Coronary artery (tissue), 2 donors: Measurements from ENCODE around the gene CLDN8.

Experiments
- DNase-seq: peaks from one replicate; pipeline ENCODE4 v3.0.0-alpha.2; 2017; ENCODE audit warnings: low spot score
- H3K27ac ChIP-seq, 2 donors: fragments of 200-600 bp; sonication (generic); one replicate each; pipeline ENCODE4 v1.5.1; 2016 to 2019
- H3K4me3 ChIP-seq: fragments of 200-600 bp; sonication (generic); 2 replicates; pipeline ENCODE4 v1.5.1; 2016; ENCODE audit warnings: mild to moderate bottlenecking, moderate library complexity
- TF ChIP-seq, protein P1 (sequence below): fragments of 200-600 bp; sonication (generic); IDR thresholded peaks from one replicate; pipeline ENCODE4 v1.5.1; 2019; ENCODE audit warnings: antibody characterized with exemption

Gene CLDN8

DNA sequence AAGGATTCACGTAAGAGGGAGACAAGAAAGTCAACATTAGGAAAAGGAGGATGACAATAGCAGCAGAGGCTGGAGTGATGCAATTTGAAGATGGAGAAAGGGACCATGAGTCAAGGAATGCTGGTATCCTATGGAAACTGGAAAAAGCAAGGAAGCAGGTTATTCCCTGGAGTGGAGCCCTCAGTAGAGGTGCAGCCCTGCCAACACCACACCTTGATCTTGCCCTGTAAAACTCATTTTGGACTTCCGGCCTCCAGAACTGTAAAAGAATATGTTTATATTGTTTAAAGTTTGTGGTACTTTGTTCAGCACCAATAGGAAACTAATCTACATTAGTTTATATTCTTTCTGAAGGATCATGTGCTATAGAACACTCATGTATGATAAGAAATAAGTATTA, 29.7 kb downstream of the CLDN8 start:
- TF ChIP-seq, protein P1, sequence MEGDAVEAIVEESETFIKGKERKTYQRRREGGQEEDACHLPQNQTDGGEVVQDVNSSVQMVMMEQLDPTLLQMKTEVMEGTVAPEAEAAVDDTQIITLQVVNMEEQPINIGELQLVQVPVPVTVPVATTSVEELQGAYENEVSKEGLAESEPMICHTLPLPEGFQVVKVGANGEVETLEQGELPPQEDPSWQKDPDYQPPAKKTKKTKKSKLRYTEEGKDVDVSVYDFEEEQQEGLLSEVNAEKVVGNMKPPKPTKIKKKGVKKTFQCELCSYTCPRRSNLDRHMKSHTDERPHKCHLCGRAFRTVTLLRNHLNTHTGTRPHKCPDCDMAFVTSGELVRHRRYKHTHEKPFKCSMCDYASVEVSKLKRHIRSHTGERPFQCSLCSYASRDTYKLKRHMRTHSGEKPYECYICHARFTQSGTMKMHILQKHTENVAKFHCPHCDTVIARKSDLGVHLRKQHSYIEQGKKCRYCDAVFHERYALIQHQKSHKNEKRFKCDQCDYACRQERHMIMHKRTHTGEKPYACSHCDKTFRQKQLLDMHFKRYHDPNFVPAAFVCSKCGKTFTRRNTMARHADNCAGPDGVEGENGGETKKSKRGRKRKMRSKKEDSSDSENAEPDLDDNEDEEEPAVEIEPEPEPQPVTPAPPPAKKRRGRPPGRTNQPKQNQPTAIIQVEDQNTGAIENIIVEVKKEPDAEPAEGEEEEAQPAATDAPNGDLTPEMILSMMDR, result no peak
- DNase-seq, result no peak
- Histone ChIP-seq H3K27ac (no peak overlapping the region), H3K4me3 (no peak overlapping the region)

DNA sequence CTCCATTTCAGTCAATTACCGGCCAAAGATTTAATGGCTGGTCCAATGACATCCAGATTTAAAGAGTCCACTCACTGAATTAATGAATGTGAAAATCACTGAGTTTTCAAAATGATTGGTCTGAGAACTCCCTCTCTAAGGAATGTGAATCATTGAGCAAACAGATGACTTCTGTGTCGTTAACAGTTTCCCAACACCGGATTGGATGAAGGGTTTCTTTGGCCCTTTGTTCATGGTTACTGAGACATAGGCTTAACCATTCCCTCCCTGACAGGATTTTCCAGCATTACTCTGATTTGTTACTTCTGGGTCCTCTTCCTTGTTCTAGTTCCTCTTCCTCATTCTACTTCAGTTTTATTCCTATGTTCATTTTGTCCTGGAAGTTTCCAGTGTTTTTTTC, 47.8 kb downstream of the CLDN8 start:
- DNase-seq, result no peak
- no peak overlapping the region for H3K4me3 ChIP-seq
- no peak overlapping the region for H3K27ac ChIP-seq
- TF ChIP-seq, protein P1, result no peak

DNA sequence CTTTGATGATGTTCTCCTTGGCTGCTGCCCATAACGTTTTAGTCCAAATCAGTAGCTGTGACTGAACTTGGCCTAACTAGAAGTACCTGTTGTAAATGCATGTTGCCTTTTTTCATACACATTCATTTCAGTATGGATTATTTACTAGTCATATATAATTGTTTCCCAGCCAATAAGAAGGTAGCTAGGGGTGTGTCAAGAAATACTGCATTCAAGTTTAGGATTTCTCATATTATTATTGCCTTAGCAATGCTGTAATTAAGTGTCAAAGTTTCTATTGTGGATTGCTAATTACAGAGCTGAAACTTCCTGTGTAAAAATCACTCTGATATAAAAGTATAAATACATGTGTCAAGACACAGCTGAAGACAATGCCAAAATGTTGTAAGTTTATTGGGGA, 49.2 kb downstream of the CLDN8 start, which contains the start of gene CLDN17:
CLDN17 (minus strand) TSS at position 101 of the 400 bp plus-strand sequence. CDS start 188 bp downstream, outside the sequence.
- no peak for DNase-seq
- TF ChIP-seq, protein P1, result no peak
- Histone ChIP-seq H3K27ac (no peak within 1 kb of the TSS), H3K4me3 (no peak within 1 kb of the TSS)

DNA sequence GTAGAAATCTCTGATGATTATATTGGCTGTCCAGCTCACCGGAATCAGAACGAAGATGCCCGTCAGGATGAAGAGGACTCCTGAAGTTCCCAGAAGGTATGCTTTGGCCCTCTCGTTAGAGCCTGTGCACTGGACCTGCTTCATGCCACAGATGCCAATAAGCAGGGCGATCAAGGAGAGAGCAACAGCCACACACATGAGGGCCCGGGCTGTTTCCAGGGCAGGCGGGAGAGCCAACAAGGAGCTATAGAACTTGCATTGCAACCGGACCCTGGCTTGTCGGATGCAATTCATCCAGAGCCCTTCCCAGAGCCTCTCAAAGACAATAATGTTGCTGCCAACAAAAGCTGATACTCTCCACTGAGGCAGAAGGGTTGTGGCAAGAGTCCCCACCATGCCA, 49.7 kb downstream of the CLDN8 start:
- no peak overlapping the region for H3K4me3 ChIP-seq
- TF ChIP-seq, protein P1, result no peak
- no peak for DNase-seq
- no peak overlapping the region for H3K27ac ChIP-seq

DNA sequence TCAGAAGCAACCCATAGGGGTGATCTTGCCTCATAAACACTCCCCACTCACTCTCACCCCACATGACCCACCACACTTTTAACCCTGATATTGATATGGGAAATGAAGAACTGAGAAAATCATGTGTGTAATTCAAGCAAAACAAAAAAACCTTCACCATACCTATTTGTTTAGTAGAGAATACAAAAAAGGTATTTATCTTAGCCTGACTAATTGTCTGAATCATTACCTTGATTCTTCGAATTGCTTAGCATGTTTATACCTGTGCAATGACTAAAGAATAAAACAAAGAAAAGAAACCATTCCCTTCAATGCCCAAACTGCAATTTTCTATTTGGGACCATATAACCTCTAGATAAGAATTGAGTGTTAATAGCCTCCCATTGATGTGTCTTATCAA, 51.1 kb downstream of the CLDN8 start:
- TF ChIP-seq, protein P1, result no peak
- H3K4me3 ChIP-seq, result no peak overlapping the region
- H3K27ac ChIP-seq, result no peak overlapping the region
- DNase-seq, result no peak
